HepG2 (cell line): ENCODE results near the gene PAPOLB. TPM values are rescaled to one million over a fixed set of nuclear protein-coding genes. Genes with fewer than 3 reads are reported as not detected.

ENCODE experiments used
- ATAC-seq: fragments of 200-7000 bp; cut with Tn5 transposase; 3 replicates; pipeline ENCODE4 v1.9.1; 2020; ENCODE audit warnings: mild to moderate bottlenecking, moderate library complexity
- BruUV-seq: library from RNA; stranded (reverse); fragments of 400-500 nt; replicated peaks from 2 replicates; lab custom pipeline; 2021; lab: Mats Ljungman, UMichigan
- CTCF ChIA-PET: fragments of 300-600 bp; formaldehyde crosslinking; extraction: SDS; loops from one replicate; lab custom pipeline; 2021; ENCODE audit warnings: low total read pairs, inconsistent platforms, low intra/inter-chr PET ratio; lab: Yijun Ruan, JAX
- POLR2A ChIA-PET: fragments of 350-600 bp; sonication (Branson Sonifier 250); formaldehyde crosslinking; loops from one replicate; lab custom pipeline; 2020; ENCODE audit warnings: antibody characterized with exemption, inconsistent platforms; lab: Yijun Ruan, JAX
- DNase-seq: peaks from one replicate; pipeline ENCODE4 v3.0.0-alpha.2; 2015; ENCODE audit warnings: low spot score
- FAIRE-seq: peaks from 3 replicates; lab custom pipeline; 2011; peaks lifted over from hg19 to GRCh38; lab: Jason Lieb, UNC
- H2AFZ ChIP-seq: one replicate; pipeline ENCODE4 v1.6.1; 2011; ENCODE audit warnings: low read length, inconsistent platforms
- H3K27ac ChIP-seq: fragments of 300-600 bp; 3 replicates; pipeline ENCODE4 v1.8.0; 2011; ENCODE audit warnings: mixed run types, mild to moderate bottlenecking, mixed read lengths, low read length, inconsistent platforms; ENCODE audit not compliant: insufficient read depth; ENCODE audit errors: extremely low read length
- H3K27me3 ChIP-seq, 2 experiments: fragments of 200-600 bp in 1 of 2; 2 replicates in 1 of 2; 3 replicates in 1 of 2; pipeline versions ENCODE4 v1.6.0 to v1.8.0; 2011; ENCODE audit warnings: low read length in 2 of 2, mild to moderate bottlenecking in 2 of 2, moderate library complexity in 2 of 2, inconsistent platforms in 1 of 2; ENCODE audit not compliant: insufficient read depth in 2 of 2, control insufficient read depth in 1 of 2
- H3K36me3 ChIP-seq, 2 experiments: fragments of 200-600 bp in 1 of 2; replicated peaks in 1 of 2; 2 replicates in 1 of 2; 3 replicates in 1 of 2; pipeline versions ENCODE4 v1.5.1 to v1.8.0; 2011; ENCODE audit warnings: low read length in 2 of 2, inconsistent platforms in 1 of 2; ENCODE audit not compliant: insufficient read depth in 2 of 2, control insufficient read depth in 1 of 2
- H3K4me1 ChIP-seq: 2 replicates; pipeline ENCODE4 v1.5.1; 2012; ENCODE audit warnings: low read length, inconsistent platforms; ENCODE audit not compliant: insufficient read depth
- H3K4me2 ChIP-seq: 2 replicates; pipeline ENCODE4 v1.6.0; 2011; ENCODE audit warnings: low read depth, low read length, inconsistent platforms
- H3K4me3 ChIP-seq, 3 experiments: fragments of 200-600 bp in 1 of 3; sonication (generic), shearing (Covaris generic) in 1 of 3; replicated peaks in 1 of 3; 2 replicates each; pipeline ENCODE4 v1.5.1; 2011 to 2016; ENCODE audit warnings: low read length in 3 of 3, inconsistent platforms in 2 of 3, low read depth in 2 of 3, mild to moderate bottlenecking in 2 of 3, control low read depth in 1 of 3, mixed read lengths in 1 of 3; ENCODE audit not compliant: insufficient read depth in 1 of 3
- H3K79me2 ChIP-seq: one replicate; pipeline ENCODE4 v1.6.1; 2011; ENCODE audit warnings: low read length, inconsistent platforms; ENCODE audit not compliant: insufficient read depth
- H3K9ac ChIP-seq: 2 replicates; pipeline ENCODE4 v1.6.0; 2011; ENCODE audit warnings: mild to moderate bottlenecking, low read depth, low read length, inconsistent platforms; ENCODE audit not compliant: insufficient read depth
- H3K9me3 ChIP-seq: 2 replicates; pipeline ENCODE4 v1.5.1; 2012; ENCODE audit warnings: mild to moderate bottlenecking, low read length
- H4K20me1 ChIP-seq: 2 replicates; pipeline ENCODE4 v1.6.0; 2011; ENCODE audit warnings: inconsistent platforms, mild to moderate bottlenecking, low read length, moderate library complexity; ENCODE audit not compliant: insufficient read depth
- BATF2 ChIP-seq: sonication (generic); formaldehyde crosslinking; IDR thresholded peaks from 2 replicates; pipeline ENCODE4 v1.8.0; 2022; ENCODE audit warnings: mild to moderate bottlenecking, missing genetic modification reagents, moderate library complexity
- CTCF ChIP-seq: sonication (generic); formaldehyde crosslinking; IDR thresholded peaks from 2 replicates; pipeline ENCODE4 v1.5.0; 2020; ENCODE audit warnings: mild to moderate bottlenecking, missing genetic modification reagents, moderate library complexity
- RAD21 ChIP-seq: fragments of 450-650 bp; formaldehyde crosslinking; IDR thresholded peaks from 2 replicates; pipeline ENCODE4 v1.5.0; 2020; ENCODE audit warnings: mild to moderate bottlenecking
- SAFB2 ChIP-seq: sonication (generic); formaldehyde crosslinking; IDR thresholded peaks from 2 replicates; pipeline ENCODE4 v1.5.1; 2020; ENCODE audit warnings: missing genetic modification reagents, low read depth, mild to moderate bottlenecking, borderline replicate concordance
- SALL2 ChIP-seq: sonication (generic); formaldehyde crosslinking; IDR thresholded peaks from 2 replicates; pipeline ENCODE4 v1.8.1; 2023; ENCODE audit warnings: mild to moderate bottlenecking, missing genetic modification reagents, inconsistent platforms
- SMC3 ChIP-seq: IDR thresholded peaks from 2 replicates; pipeline ENCODE4 v1.6.1; 2011; ENCODE audit warnings: low read length, improper control_type of control experiment
- STAG1 ChIP-seq: sonication (generic); formaldehyde crosslinking; IDR thresholded peaks from 2 replicates; pipeline ENCODE4 v1.4.0; 2020; ENCODE audit warnings: missing genetic modification reagents
- TARDBP ChIP-seq: sonication (generic); formaldehyde crosslinking; IDR thresholded peaks from 2 replicates; pipeline ENCODE4 v1.8.0; 2022; ENCODE audit warnings: mild to moderate bottlenecking, missing genetic modification reagents
- TEAD3 ChIP-seq: optimal IDR thresholded peaks from 2 replicates; pipeline ENCODE3; 2016; ENCODE audit warnings: borderline replicate concordance
- ZBTB33 ChIP-seq: sonication (generic); formaldehyde crosslinking; IDR thresholded peaks from 2 replicates; pipeline ENCODE4 v1.4.0; 2020; ENCODE audit warnings: missing genetic modification reagents
- ZNF33A ChIP-seq: sonication (generic); formaldehyde crosslinking; IDR thresholded peaks from 2 replicates; pipeline ENCODE4 v1.5.1; 2020; ENCODE audit warnings: missing genetic modification reagents, mild to moderate bottlenecking, moderate library complexity, borderline replicate concordance
- ZNF34 ChIP-seq: sonication (generic); formaldehyde crosslinking; IDR thresholded peaks from 2 replicates; pipeline ENCODE4 v1.4.0; 2020; ENCODE audit warnings: mild to moderate bottlenecking, missing genetic modification reagents, borderline replicate concordance
- ZNF775 ChIP-seq: sonication (generic); formaldehyde crosslinking; IDR thresholded peaks from 2 replicates; pipeline ENCODE4 v1.4.0; 2020; ENCODE audit warnings: missing genetic modification reagents, mild to moderate bottlenecking, moderate library complexity, borderline replicate concordance
- ZSCAN9 ChIP-seq: IDR thresholded peaks from 2 replicates; pipeline ENCODE4 v1.6.1; 2016; ENCODE audit warnings: borderline replicate concordance
- WGBS: methylation state at CpG from one replicate; pipeline ENCODE4 v1.1.6; 2017; ENCODE audit warnings: low lambda C conversion rate; 5-methylcytosine and 5-hydroxymethylcytosine counted together
- in situ Hi-C: cut with HindIII; loops from 2 replicates; pipeline ENCODE4 v1.10.0; 2017; ENCODE audit warnings: low pct_unique_long_range_greater_than_20kb; ENCODE audit not compliant: extremely low pct_ligation_motif_present
- intact Hi-C: fragments of 100-400 bp; cut with micrococcal nuclease; formaldehyde crosslinking; loops from one replicate; pipeline ENCODE4 v1.10.0; 2022; ENCODE audit not compliant: unreplicated experiment
- polyA plus RNA-seq, 8 experiments: library from polyadenylated mRNA; depleted of rRNA in 3 of 8; stranded (reverse) in 7 of 8; unstranded in 1 of 8; fragments of >200 nt; fragmentation: Illumina TruSeq in 4 of 8; extraction: Trizol in 4 of 8; gene quantifications; 2 replicates each; pipeline versions ENCODE4 v1.2.1 to v1.2.3, GENCODE V29; 2011 to 2016; ENCODE audit warnings: low read depth in 4 of 8, missing spikeins in 1 of 8, mixed read lengths in 1 of 8; ENCODE audit not compliant: insufficient read depth in 1 of 8
- total RNA-seq, 5 experiments: library from RNA; depleted of rRNA; stranded (reverse); fragments of >200 nt; fragmentation: Illumina TruSeq; extraction: Trizol; gene quantifications; 2 replicates each; pipeline ENCODE4 v1.2.3, GENCODE V29; 2016; ENCODE audit warnings: low read depth in 1 of 5

Gene PAPOLB
- total and polyA plus RNA-seq, 2 of the 13 experiments (the other 11 are each of a cell fraction or from before 2014, with no cell fraction given), result not detected

GRCh38 chr7:4850262-4850795 lies 11.5 kb downstream of the PAPOLB start:
- peaks cover 0 to 29% of the 10 kb centered on the region in 2 experiments; a peak in 2 of 5 replicates for H3K27me3 ChIP-seq
- H3K27ac ChIP-seq, result no peak overlapping the region
- no peaks in the 10 kb centered on the region for H3K79me2 ChIP-seq
- no peaks in the 10 kb centered on the region for H4K20me1 ChIP-seq
- H3K9me3 ChIP-seq, result no peaks in the 10 kb centered on the region
- H3K36me3 ChIP-seq, result no peaks in the 10 kb centered on the region
- H3K4me3 ChIP-seq, result no peak overlapping the region
- H3K4me2 ChIP-seq, result no peak overlapping the region
- in situ Hi-C loops, result no loop called here
- ChIA-PET CTCF (interaction anchor here (1.1 kb wide), 1 partner anchor 235 kb away, joined by 3 read pairs; no protein-coding TSS in a partner anchor), POLR2A (no interaction called here)
- BruUV-seq, result no TSS peak
- intact Hi-C loops, result no loop called here
- FAIRE-seq (no peak), ATAC-seq (no peak), DNase-seq (no peak)
- no peak overlapping the region for H2AFZ ChIP-seq
- TF ChIP-seq SAFB2 (CRISPR knock-in tag) (no peak), ZNF33A (no peak)
- TF ChIP-seq, all 625 proteins: peak for 0
- no peaks in the 10 kb centered on the region for H3K4me1 ChIP-seq
- WGBS, result 35% methylated on average over 8 of the region's 8 CpGs
- no peak overlapping the region for H3K9ac ChIP-seq

GRCh38 chr7:4849390-4849789 lies 12.4 kb downstream of the PAPOLB start:
- Histone ChIP-seq H3K4me1 (no peaks in the 10 kb centered on the region), H3K79me2 (no peaks in the 10 kb centered on the region), H3K27ac (no peak overlapping the region), H3K9me3 (no peaks in the 10 kb centered on the region), H3K36me3 (no peaks in the 10 kb centered on the region), H3K27me3 (peaks cover 0 to 26% of the 10 kb centered on the region in 2 experiments; a peak in 2 of 5 replicates), H3K9ac (no peak overlapping the region), H3K4me3 (no peak overlapping the region), H3K4me2 (no peak overlapping the region), H4K20me1 (no peaks in the 10 kb centered on the region), H2AFZ (no peak overlapping the region)
- TF ChIP-seq SALL2 (CRISPR knock-in tag), result no peak
- no peak for TF ChIP-seq ZSCAN9
- TF ChIP-seq ZBTB33 (CRISPR knock-in tag), result no peak
- no peak for TF ChIP-seq TARDBP (CRISPR knock-in tag)
- TF ChIP-seq TEAD3 (CRISPR knock-in tag), result peak; percentile 37
- no peak for TF ChIP-seq ZNF775 (CRISPR knock-in tag)
- no peak for TF ChIP-seq BATF2 (CRISPR knock-in tag)
- TF ChIP-seq CTCF (CRISPR knock-in tag), result peak; percentile 76
- TF ChIP-seq RAD21, result 0 out of 2 replicates have a peak, but pooled peaks have one; percentile 17
- TF ChIP-seq STAG1 (CRISPR knock-in tag), result peak; percentile 79
- TF ChIP-seq ZNF34 (CRISPR knock-in tag), result no peak
- peak; percentile 54; the same call in 1 of the 2 replicates for TF ChIP-seq SMC3
- intact Hi-C loops (loop anchor here (1.0 to 10.0 kb wide), 3 partner anchors 33 to 935 kb away; partner anchors contain the start of genes RADIL and RNF216), in situ Hi-C loops (no loop called here)
- 26% methylated on average over 4 of the region's 4 CpGs for WGBS
- ChIA-PET POLR2A (no interaction called here), CTCF (interaction anchor here (0.9 kb wide), 1 partner anchor 236 kb away, joined by 3 read pairs; no protein-coding TSS in a partner anchor)
- no TSS peak for BruUV-seq
- DNase-seq (peak; percentile 48), ATAC-seq (peak; percentile 77), FAIRE-seq (no peak)
